Activated naive CD4-positive, alpha-beta T cell treated with Interleukin-2 at 50 U/mL for 16 hours (primary cell): ENCODE measurements around the gene MPP2.
"Not testable (repeated sequence)": the region's sequence is repeated elsewhere in the genome, so short reads cannot be mapped to it uniquely, and the experiment has no call there.

Experiments used
- DNase-seq: peaks from one replicate; pipeline ENCODE4 v3.0.0-alpha.2; 2020

The MPP2 gene

GRCh38 chr17:43873815-43874214 lies 33.5 kb downstream of the MPP2 start:
- no peak for DNase-seq

GRCh38 chr17:43873091-43873490 lies 34.2 kb downstream of the MPP2 start:
- DNase-seq, result no peak

DNA sequence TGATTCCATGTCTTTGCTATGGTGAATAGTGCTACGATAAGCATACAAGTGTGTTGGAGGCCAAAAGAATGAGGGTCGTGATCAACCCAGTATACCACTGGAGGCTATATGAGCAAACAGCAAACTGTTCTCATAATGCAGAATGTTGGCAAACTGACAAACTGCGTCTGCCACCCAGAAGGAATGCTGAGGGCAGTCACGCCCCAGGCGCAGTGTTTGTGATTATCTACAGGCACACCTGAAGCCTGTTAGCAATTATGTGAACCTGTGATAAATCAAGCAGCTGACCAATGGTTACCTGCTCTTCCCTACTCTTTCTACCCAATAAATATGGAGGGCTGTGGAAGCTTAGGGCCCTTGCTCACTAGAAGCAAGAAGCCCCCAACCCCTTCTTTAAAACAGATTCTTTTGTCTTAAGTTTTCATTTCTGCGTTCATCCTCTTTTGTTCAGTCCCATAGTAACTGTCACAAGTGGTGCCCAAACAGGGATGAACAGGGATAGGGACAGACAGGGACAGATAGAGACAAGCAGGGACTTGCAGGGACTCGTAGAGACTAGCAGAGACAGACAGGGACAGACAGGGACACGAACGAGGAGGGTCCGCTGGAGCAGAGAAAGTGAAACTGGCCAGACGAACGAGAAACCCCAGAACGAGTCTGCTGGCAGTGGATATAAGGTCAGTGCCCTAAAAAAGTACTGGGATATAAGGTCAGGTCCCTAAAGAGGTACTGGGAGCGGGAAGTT lies 35.2 kb downstream of the MPP2 start:
- no peak for DNase-seq

- not testable (repeated sequence) for DNase-seq
Measured at GRCh38 chr17:43869031-43869430, 38.3 kb downstream of the MPP2 start.

- DNase-seq, result no peak
Measured at GRCh38 chr17:43868226-43868994, 38.9 kb downstream of the MPP2 start.

GRCh38 chr17:43864161-43864984 lies 43.0 kb downstream of the MPP2 start:
- no peak for DNase-seq

DNA sequence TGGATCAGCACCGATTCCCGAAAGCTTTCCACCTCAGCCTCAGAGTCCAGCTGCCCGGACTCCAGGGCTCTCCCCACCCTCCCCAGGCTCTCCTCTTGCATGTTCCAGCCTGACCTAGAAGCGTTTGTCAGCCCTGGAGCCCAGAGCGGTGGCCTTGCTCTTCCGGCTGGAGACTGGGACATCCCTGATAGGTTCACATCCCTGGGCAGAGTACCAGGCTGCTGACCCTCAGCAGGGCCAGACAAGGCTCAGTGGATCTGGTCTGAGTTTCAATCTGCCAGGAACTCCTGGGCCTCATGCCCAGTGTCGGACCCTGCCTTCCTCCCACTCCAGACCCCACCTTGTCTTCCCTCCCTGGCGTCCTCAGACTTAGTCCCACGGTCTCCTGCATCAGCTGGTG lies 45.4 kb downstream of the MPP2 start:
- DNase-seq, result no peak

GRCh38 chr17:43860927-43861622 lies 46.3 kb downstream of the MPP2 start:
- DNase-seq, result no peak

DNA sequence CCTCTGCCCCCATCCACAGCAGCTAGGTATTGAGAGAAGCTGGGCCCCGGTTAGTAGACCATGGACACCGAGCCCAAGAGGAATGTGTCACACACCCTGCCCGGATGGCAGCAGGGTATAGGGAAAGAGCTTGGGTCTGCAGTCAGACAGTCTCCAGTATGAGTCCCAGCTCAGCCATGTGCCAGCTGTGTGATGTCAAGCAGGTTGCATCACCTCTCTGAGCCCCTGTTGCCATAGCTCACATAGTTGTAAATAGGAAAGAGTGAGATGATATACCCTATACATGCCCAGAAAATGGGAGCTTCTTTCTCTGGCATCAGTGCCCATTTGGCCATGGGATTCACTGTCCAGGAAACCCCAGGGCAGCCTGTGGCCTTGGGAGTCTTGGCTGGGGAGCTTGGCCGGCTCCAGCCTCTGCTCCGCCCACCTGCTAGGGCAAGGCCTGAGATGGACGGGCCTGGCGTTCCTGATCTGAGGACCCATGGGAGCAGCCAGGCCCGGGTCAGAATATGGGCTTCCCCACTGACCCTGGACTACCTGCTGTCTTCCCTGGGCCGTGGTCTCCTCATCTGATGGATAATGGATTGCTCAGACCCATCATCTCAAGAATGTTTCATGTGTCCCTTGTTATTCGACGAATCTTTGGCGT lies 47.1 kb downstream of the MPP2 start:
- DNase-seq, result no peak

DNA sequence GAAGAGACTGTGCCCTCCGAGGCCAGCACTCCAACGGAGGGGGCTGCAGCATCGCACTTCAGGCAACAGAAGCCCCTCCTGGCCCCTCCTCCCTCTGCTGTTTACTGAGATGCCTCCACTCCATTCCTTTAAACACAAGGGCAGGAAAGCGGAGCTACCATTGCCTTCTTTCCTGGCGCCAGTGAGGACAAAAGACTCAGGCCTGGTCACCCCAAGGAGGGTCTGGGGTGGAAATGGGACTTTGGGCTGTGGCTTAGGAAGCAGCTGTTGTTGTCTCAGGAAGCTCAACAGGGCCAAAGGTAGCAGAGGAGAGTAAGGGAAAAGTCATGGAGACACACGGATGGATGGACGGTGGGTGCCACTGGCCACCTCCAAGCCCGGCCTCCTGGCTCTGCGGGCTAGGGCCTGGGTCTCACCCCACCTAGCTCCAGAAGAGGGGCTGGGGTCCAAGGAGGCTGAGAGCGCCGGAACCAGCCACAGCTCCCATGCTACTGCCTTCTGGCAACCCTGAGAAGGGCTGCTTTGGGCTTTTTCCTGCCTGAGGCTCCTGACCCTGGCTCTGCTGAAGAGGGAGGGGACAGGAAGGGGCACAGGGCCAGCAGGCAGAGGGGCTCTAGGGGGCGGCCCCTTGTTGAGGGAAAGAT lies 49.3 kb downstream of the MPP2 start:
- no peak for DNase-seq

DNA sequence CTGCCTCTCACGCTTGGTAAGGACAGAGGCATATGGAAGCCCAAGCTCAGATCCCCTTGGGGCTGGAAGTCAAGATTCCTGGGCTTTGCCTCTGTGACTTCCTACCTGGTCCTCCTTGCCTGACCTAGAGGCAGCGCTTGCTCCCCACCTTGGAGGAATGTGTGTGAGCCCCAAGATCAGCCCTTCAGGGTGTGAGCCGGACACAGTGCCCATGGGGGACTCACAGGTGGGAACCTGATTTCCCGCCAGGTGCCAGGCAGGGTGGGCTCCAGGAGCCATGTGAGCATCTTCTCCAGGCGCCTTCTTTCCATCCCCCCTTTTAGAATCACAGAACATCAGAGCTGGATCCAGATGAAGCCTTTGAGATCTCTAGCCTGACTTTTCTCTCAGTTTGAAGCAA lies 50.2 kb downstream of the MPP2 start:
- DNase-seq, result no peak

DNA sequence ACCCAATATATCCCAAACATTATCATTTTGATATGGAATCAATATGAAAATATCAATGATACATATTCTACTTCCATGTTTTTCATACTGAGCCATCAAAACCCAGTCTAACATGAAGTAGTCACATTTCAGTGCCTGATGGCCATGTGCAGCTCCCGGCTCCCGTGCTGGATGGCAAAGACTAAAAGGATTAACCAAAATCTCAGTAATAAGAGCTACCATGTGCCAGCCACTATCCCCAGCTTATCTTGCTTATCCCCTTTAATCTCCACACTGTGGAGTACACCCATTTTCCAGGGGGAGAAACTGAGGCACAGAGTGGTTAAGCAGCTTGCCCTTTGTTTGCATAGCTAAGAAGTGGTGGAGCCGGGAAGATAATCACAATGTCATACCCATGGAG lies 51.2 kb downstream of the MPP2 start:
- DNase-seq, result no peak

GRCh38 chr17:43855061-43855460 lies 52.3 kb downstream of the MPP2 start:
- DNase-seq, result no peak

- no peak for DNase-seq
Measured at GRCh38 chr17:43854498-43854897, 52.8 kb downstream of the MPP2 start.

DNA sequence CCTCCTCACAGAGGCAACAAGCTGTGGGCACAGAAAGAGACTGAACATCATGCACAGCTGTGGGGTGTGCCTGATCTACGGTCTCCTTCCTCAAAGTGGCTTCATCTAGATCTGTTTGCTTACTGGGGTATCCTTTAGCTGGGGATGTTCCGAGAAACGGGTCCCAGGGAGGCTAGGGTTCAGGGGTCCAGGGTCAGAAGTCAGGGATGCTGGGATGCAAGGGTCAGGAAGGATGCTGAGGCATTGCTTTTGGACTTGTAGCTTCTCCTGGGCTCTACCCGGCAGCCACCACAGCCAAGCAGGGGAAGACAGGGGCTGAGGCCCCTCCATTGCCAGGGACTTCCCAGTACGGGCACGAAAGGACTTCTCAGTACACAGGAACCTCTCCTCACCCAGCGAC lies 53.8 kb downstream of the MPP2 start:
- DNase-seq, result no peak

GRCh38 chr17:43852571-43852970 lies 54.8 kb downstream of the MPP2 start:
- no peak for DNase-seq

DNA sequence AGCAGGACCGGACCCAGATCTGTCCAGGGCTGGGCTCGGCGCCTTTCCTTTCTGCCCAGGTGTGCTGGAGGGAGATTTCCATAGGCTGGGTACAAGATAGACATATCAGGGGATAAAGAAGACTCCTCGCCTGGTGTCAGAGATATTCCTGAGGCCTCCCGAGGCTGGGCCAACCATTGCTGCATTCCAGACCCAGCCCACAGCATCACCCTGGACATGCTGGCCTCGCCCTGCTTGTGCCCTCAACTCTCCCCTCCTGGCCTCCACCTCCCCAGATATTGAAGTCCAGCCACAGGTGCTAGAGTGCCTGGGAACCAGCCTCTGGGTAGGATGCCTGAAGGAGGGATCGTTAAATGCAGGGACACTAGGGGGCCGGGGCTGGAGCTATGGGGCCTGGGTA lies 58.2 kb downstream of the MPP2 start:
- no peak for DNase-seq

- DNase-seq, result no peak
Measured at GRCh38 chr17:43848601-43849000, 58.7 kb downstream of the MPP2 start.

DNA sequence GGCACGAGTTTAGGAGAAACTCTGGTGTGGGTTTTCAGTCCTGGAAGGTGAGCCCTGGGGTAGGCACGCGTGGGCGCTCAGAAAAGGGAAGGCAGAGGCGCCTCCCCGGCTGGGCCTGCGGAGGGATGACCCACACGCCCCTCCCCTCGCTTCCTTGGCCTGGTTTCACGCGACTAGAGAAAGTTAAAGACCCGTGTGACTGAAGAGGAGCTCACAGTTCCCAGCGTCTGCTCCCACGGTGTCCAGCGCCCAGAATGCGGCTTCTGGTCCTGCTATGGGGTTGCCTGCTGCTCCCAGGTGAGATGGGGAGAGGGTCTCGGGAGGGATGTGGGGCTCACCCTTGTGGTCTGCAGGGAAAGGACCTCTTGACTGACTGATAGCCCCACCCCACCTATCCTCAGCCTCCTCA lies 60.4 kb downstream of the MPP2 start, which contains the start of gene CD300LG:
CD300LG (plus strand) TSS at position 214 of the 409 bp plus-strand sequence; CDS start at position 255, 41 bp downstream.
- DNase-seq, result no peak

GRCh38 chr17:43846221-43846712 lies 61.1 kb downstream of the MPP2 start:
- DNase-seq, result peak; percentile 82

GRCh38 chr17:43845766-43846165 lies 61.6 kb downstream of the MPP2 start:
- no peak for DNase-seq

DNA sequence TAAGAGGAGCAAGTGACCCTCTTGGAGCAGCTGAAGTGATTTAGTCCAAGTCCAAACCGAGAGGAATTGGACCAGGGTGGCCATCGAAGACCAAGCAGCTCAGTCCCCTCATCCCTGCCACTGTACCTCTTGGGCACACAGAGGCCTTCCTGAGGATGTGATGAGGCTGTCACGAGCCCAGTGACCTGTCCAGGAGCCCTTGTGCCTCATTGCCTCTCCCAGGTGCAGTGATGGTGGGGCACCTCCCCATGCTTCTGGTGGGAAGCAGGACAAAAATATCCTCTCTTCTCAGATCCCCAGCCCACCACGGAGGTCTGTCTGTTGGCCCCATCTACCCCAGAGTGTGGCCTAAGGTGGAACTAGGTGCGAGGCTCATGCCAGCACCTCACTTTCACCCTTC lies 63.1 kb downstream of the MPP2 start:
- no peak for DNase-seq
